Activated gamma-delta T cell (primary cell): Measurements from ENCODE around the gene GINS2.
A peak's percentile ranks its signal among the peaks of the same experiment; 100 is the strongest.

ENCODE experiments used
- DNase-seq: peaks from one replicate; lab custom pipeline; 2025; lab: John Stamatoyannopoulos, UW
- total RNA-seq, 2 donors: gene quantifications; one replicate each; lab custom pipeline; 2026; lab: John Stamatoyannopoulos, UW

The GINS2 gene
- 0.72 to 3.4 reads per million in 2 donors for total RNA-seq

- peak; percentile 85 for DNase-seq
Measured at GRCh38 chr16:85688586-85689284, at the start of gene GINS2. TSS of gene GINS2 (minus strand) at chr16:85688954. CDS start at chr16:85688898, 56 bp downstream.

GRCh38 chr16:85736921-85737320 is 48.2 kb upstream of the GINS2 start:
- DNase-seq = no peak

- DNase-seq = no peak
Measured at GRCh38 chr16:85735946-85736345, 47.2 kb upstream of the GINS2 start.

- no peak for DNase-seq
Measured at GRCh38 chr16:85735225-85735635, 46.5 kb upstream of the GINS2 start.

- no peak for DNase-seq
Measured at GRCh38 chr16:85734311-85735017, 45.7 kb upstream of the GINS2 start.

GRCh38 chr16:85733839-85734170 is 45.1 kb upstream of the GINS2 start:
- DNase-seq = no peak

- no peak for DNase-seq
Measured at GRCh38 chr16:85733155-85733838, 44.5 kb upstream of the GINS2 start.

GRCh38 chr16:85731179-85731578 is 42.4 kb upstream of the GINS2 start:
- no peak for DNase-seq

- no peak for DNase-seq
Measured at GRCh38 chr16:85730186-85730465, 41.4 kb upstream of the GINS2 start.

- no peak for DNase-seq
Measured at GRCh38 chr16:85729452-85730185, 40.9 kb upstream of the GINS2 start.

GRCh38 chr16:85728879-85729278 is 40.1 kb upstream of the GINS2 start:
- no peak for DNase-seq

GRCh38 chr16:85724936-85725335 is 36.2 kb upstream of the GINS2 start:
- DNase-seq = no peak

- no peak for DNase-seq
Measured at GRCh38 chr16:85724126-85724879, 35.5 kb upstream of the GINS2 start.

GRCh38 chr16:85722128-85722893 is 33.6 kb upstream of the GINS2 start:
- DNase-seq = no peak

- no peak for DNase-seq
Measured at GRCh38 chr16:85720302-85720637, 31.5 kb upstream of the GINS2 start.

GRCh38 chr16:85719605-85720301 is 31.0 kb upstream of the GINS2 start:
- DNase-seq = no peak

- DNase-seq = no peak
Measured at GRCh38 chr16:85718682-85719081, 29.9 kb upstream of the GINS2 start.

- DNase-seq = no peak
Measured at GRCh38 chr16:85718153-85718477, 29.4 kb upstream of the GINS2 start.

- DNase-seq = no peak
Measured at GRCh38 chr16:85717393-85718152, 28.8 kb upstream of the GINS2 start.

- no peak for DNase-seq
Measured at GRCh38 chr16:85716680-85717038, 27.9 kb upstream of the GINS2 start.
